ENCODE measurements around the gene ADO. TPM values are rescaled to one million over a fixed set of nuclear protein-coding genes. Genes with fewer than 3 reads are reported as not detected.

The ADO gene
- total and polyA plus RNA-seq, 9 of the 15 experiments (the other 6 are each of a cell fraction or from before 2014, with no cell fraction given): 3.0 to 20.0 (median 16.1) TPM

- TF ChIP-seq SUPT5H (IDR thresholded peaks at IDR 0.05): peak; percentile 72
- 0 out of 2 replicates have a peak, but pooled peaks have one; percentile 52 for TF ChIP-seq DMBX1 (CRISPR knock-in tag; IDR thresholded peaks at IDR 0.05; ENCODE audit: borderline replicate concordance)
- TF ChIP-seq E2F8 (IDR thresholded peaks at IDR 0.05; ENCODE audit: low read depth, partially characterized antibody): peak; percentile 67
- peak; percentile 49 to 98 for TF ChIP-seq AFF1 (IDR thresholded peaks at IDR 0.05; ENCODE audit: low read depth in 1 of 2, partially characterized antibody in 2 of 2)
- TF ChIP-seq POLR2G (IDR thresholded peaks at IDR 0.05; ENCODE audit: low read depth, low read length): peak; percentile 89
- TF ChIP-seq ZNF830 (CRISPR knock-in tag; IDR thresholded peaks at IDR 0.05): 0 out of 2 replicates have a peak, but pooled peaks have one; percentile 38
- no peak for TF ChIP-seq PBX2 (CRISPR knock-in tag; IDR thresholded peaks at IDR 0.05; ENCODE audit: low read depth)
- TF ChIP-seq PBX2 (tag; conservative IDR thresholded peaks at IDR 0.05; ENCODE audit: low read depth): no peak
- TF ChIP-seq CXXC5 (CRISPR knock-in tag; IDR thresholded peaks at IDR 0.05): peak; percentile 89
- TF ChIP-seq PCBP2 (IDR thresholded peaks at IDR 0.05; ENCODE audit: low read depth, low read length, poor library complexity, severe bottlenecking): no peak
- no peak for TF ChIP-seq SMARCB1 (IDR thresholded peaks at IDR 0.05; ENCODE audit: insufficient read length, low read depth)
- no peak for TF ChIP-seq RAD21 (CRISPR knock-in tag; conservative IDR thresholded peaks at IDR 0.05 in 1 of 2, IDR thresholded peaks at IDR 0.05 in 1 of 2)
- peak; percentile 92 for TF ChIP-seq ZNF644 (tag; IDR thresholded peaks at IDR 0.05; ENCODE audit: low read depth)
- peak; percentile 63 to 86 for TF ChIP-seq E2F6 (IDR thresholded peaks at IDR 0.05; ENCODE audit: borderline replicate concordance in 1 of 2, extremely low read depth in 1 of 2, insufficient read depth in 1 of 2, insufficient read length in 1 of 2, low read depth in 1 of 2, low read length in 1 of 2, poor library complexity in 1 of 2, severe bottlenecking in 1 of 2)
Measured at GRCh38 chr10:62804356-62805230, at the start of gene ADO (continued).

Data from K562 (cell line).